Measurements from ENCODE around the gene AGAP1. TPM values are rescaled to one million over a fixed set of nuclear protein-coding genes. Genes with fewer than 3 reads are reported as not detected.

The AGAP1 gene
- total and polyA plus RNA-seq, 8 donors = 5.0 to 27.6 (median 17.4) TPM

- DNase-seq (no peak), FAIRE-seq (no peak), ATAC-seq (no peak)
- Histone ChIP-seq H3K27me3 (no peaks in the 10 kb centered on the region), H3K27ac (no peak overlapping the region), H3K4me3 (no peak overlapping the region), H3K4me1 (no peaks in the 10 kb centered on the region), H3K36me3 (no peaks in the 10 kb centered on the region), H3K9me3 (no peaks in the 10 kb centered on the region)
- intact Hi-C loops (cut with DNase I) = no loop called here
- no peak for TF ChIP-seq CTCF (IDR thresholded peaks at IDR 0.05)
- 82 to 91% methylated on average over 3 of the region's 3 CpGs for WGBS, 2 donors
These were observed 367.5 kb downstream of the AGAP1 start for GRCh38 chr2:235861383-235861782.

- ATAC-seq (no peak), DNase-seq (no peak), FAIRE-seq (no peak)
- Histone ChIP-seq H3K4me3 (no peak overlapping the region), H3K4me1 (no peaks in the 10 kb centered on the region), H3K9me3 (no peaks in the 10 kb centered on the region), H3K27ac (no peak overlapping the region), H3K36me3 (no peaks in the 10 kb centered on the region), H3K27me3 (no peaks in the 10 kb centered on the region)
- intact Hi-C loops (cut with DNase I) = no loop called here
- 96 to 98% methylated on average over 11 of the region's 11 CpGs for WGBS, 2 donors
- TF ChIP-seq CTCF (IDR thresholded peaks at IDR 0.05) = no peak
These were observed 369.6 kb downstream of the AGAP1 start for GRCh38 chr2:235863414-235863813.

GRCh38 chr2:235864302-235864701 is 370.5 kb downstream of the AGAP1 start:
- intact Hi-C loops (cut with DNase I) = no loop called here
- no peak for FAIRE-seq
- WGBS, 2 donors = 89 to 92% methylated on average over 17 of the region's 17 CpGs
- no peak for ATAC-seq
- no peak overlapping the region for H3K27ac ChIP-seq
- DNase-seq = no peak
- no peak overlapping the region for H3K4me3 ChIP-seq
- no peaks in the 10 kb centered on the region for H3K36me3 ChIP-seq
- H3K27me3 ChIP-seq = no peaks in the 10 kb centered on the region
- H3K4me1 ChIP-seq = no peaks in the 10 kb centered on the region
- no peak for TF ChIP-seq CTCF (IDR thresholded peaks at IDR 0.05)
- H3K9me3 ChIP-seq = no peaks in the 10 kb centered on the region

GRCh38 chr2:235864733-235865515 is 371.1 kb downstream of the AGAP1 start:
- no peak for FAIRE-seq

More at GRCh38 chr2:235864733-235865515, 371.1 kb downstream of the AGAP1 start:
- WGBS, 2 donors = 78 to 79% methylated on average over 27 of the region's 27 CpGs
- Histone ChIP-seq H3K4me1 (no peaks in the 10 kb centered on the region), H3K27me3 (no peaks in the 10 kb centered on the region), H3K36me3 (no peaks in the 10 kb centered on the region), H3K4me3 (no peak overlapping the region), H3K27ac (no peak overlapping the region), H3K9me3 (no peaks in the 10 kb centered on the region)
- intact Hi-C loops (cut with DNase I) = no loop called here
- DNase-seq (no peak), ATAC-seq (no peak)
- TF ChIP-seq CTCF (IDR thresholded peaks at IDR 0.05) = no peak
